Measurements from ENCODE around the gene ORAI2.
"Not testable (repeated sequence)": the region's sequence is repeated elsewhere in the genome, so short reads cannot be mapped to it uniquely, and the experiment has no call there.

The ORAI2 gene

GRCh38 chr7:102433219-102434038 lies at the start of gene ORAI2:
TSS of gene ORAI2 (plus strand) at chr7:102433575. CDS start at chr7:102438957, 5,382 bp downstream.
- DNase-seq (ENCODE audit: low spot score): peak; percentile 75

GRCh38 chr7:102387064-102387463 lies 46.3 kb upstream of the ORAI2 start:
- no peak for DNase-seq (ENCODE audit: low spot score)

DNA sequence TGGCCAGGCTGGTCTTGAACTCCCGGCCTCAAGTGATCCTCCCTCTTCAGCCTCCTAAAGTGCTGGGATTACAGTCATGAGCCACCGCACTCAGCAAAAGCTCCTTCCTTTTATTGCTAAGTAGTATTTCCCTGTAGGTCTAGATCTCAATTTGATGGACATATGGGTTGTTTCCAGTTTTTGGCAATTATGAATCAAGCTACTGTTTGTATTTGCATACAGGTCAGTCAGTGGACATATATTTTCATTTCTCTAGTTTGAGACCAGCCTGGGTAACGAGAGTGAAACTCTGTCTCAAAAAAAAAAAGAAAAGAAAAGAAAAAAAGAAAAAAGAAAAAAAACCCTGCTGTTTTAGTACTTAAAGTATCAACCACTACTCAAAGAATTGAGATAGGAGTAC lies 43.6 kb upstream of the ORAI2 start:
- no peak for DNase-seq (ENCODE audit: low spot score)

DNA sequence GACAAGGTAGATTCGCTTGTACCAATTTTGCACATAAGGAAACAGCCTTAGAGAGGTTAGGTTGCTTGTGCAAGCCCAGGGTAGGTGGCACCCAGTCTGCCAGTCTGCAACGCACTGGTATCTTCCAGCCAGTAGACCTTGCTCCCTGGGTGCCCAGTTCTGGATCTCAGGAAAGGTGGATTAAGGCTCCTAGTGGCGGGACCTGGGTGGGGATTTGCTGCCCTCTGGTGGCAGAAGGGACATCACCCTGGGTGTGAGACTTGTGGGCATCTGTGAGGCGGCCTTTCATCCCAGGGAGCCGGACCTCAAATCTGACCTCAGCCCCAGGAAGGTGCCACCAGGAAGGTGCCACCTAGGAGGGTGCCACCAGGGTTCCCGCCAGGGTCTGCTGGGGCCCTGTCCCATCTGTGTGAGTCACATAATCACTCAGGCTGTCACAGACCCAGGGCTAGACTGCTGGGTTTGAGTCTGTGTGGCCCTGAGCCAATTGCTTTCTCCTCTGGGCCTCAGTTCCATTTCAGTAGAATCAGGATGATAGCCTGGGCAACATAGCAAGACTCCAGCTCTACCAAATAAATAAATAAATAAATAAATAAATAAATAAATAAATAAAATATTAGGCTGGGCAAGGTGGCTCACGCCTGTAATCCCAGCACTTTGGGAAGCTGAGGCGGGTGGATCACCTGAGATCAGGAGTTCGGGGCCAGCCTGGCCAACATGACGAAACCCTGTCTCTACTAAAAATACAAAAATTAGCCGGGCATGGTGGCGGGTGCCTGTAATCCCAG lies 42.5 kb upstream of the ORAI2 start:
- peak; percentile 82 for DNase-seq (ENCODE audit: low spot score)

GRCh38 chr7:102392330-102392729 lies 41.0 kb upstream of the ORAI2 start:
- DNase-seq (ENCODE audit: low spot score): no peak

GRCh38 chr7:102393467-102393866 lies 39.9 kb upstream of the ORAI2 start:
- peak; percentile 31 for DNase-seq (ENCODE audit: low spot score)

DNA sequence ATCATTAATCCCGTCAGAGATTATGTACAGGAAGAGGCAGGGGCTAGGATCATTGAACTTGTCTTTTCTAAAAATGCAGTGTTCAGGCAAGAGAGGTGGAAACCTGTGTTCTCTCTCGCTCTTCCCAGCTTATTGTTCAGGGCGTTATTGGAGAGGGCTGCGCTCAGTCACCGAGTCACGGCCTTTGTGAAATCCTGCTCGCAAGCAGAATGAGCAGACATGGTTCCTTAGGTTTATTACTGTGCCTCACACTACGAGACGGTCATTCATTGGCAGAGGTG lies 37.8 kb upstream of the ORAI2 start:
- no peak for DNase-seq (ENCODE audit: low spot score)

DNA sequence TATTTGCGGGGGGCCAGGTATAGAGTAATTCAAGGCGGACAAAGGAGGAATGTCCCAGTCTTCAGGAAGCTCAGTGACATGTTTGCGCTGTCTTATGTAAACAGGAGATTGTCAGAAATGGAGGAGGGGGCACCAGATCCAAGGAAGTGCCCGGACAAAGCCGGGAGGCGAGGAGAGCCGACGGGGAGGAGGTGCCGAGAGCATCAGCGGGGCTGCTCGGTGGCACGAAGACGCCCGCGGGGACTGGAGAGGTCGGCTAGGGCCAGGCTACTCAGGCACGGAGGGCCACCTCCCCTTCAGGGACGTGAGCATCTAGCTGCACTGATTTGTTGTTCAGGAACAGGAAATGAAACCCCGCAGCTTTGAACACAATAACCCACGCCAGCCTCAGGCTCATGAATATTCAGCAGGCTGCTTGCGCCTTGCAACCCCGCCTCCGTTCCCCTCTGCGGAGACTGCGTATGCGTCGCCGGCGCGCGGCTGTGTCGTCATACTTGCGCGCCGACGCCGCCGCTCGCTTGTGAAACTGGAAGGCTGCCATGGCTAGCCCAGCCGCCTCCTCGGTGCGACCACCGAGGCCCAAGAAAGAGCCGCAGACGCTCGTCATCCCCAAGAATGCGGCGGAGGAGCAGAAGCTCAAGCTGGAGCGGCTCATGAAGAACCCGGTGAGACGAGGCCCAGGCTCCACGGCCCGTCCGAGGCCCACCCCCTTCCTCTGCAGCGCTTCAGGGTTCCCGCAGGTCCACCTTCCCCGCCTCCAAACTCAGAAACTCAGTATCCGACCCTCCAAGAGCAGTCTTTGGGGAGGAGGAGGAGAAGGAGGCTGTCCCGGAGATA lies 37.3 kb upstream of the ORAI2 start, which contains the start of gene PRKRIP1:
TSS of gene PRKRIP1 (plus strand) at position 491 of the 837 bp plus-strand sequence. CDS start at position 540, 49 bp downstream.
- peak; percentile 96 for DNase-seq (ENCODE audit: low spot score)

GRCh38 chr7:102396710-102397019 lies 36.7 kb upstream of the ORAI2 start:
- no peak for DNase-seq (ENCODE audit: low spot score)

DNA sequence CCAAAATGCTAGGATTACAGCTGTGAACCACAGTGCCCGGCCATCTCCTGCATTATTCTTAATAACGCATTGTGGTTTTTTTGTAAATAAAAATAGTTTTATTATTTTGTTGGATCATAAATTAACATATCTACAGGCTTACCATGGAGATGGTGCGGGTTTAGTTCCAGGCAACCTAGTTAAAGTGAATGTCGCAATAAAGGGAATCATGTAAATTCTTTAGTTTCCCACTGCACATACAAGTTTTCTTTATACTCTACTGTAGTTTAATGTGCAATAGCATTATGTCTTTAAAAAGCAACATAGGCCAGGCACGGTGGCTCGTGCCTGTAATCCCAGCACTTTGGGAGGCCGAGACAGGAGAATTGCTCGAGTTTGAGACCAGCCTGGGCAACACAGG lies 34.8 kb upstream of the ORAI2 start:
- no peak for DNase-seq (ENCODE audit: low spot score)

DNA sequence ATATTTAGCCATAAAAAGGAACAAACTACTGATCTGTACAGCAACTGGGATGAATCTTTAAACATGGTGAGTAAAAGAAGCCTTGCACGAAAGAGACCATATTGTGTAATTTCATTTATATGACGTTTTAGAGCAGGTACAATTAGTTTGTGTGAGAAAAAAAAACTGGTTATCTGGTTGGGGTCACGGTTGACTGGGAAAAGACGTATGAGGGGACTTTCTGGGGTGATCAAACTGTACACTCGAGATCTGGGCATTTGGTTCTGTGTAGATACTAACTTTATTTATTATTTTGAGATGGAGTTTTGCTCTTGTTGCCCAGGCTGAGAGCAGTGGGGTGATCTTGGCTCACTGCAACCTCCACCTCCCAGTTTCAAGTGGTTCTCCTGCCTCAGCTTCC lies 33.0 kb upstream of the ORAI2 start:
- no peak for DNase-seq (ENCODE audit: low spot score)

DNA sequence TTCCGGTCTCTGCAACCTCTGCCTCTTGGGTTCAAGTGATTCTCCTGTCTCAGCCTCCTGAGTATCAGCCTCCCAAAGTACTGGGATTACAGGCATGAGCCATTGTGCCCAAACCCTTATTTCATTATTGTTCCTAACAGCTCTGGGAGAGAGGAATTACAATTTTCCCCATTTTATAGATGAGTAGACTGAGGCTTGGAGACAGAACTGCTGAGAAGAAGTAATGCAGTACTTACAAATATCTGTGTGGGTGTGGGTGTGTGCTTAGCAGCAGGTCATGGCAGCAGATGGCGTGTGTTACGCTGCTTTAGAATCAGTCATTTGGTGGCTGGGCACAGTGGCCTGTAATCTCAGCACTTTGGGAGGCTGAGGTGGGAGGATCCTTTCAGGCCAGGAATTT lies 29.8 kb upstream of the ORAI2 start:
- DNase-seq (ENCODE audit: low spot score): no peak

DNA sequence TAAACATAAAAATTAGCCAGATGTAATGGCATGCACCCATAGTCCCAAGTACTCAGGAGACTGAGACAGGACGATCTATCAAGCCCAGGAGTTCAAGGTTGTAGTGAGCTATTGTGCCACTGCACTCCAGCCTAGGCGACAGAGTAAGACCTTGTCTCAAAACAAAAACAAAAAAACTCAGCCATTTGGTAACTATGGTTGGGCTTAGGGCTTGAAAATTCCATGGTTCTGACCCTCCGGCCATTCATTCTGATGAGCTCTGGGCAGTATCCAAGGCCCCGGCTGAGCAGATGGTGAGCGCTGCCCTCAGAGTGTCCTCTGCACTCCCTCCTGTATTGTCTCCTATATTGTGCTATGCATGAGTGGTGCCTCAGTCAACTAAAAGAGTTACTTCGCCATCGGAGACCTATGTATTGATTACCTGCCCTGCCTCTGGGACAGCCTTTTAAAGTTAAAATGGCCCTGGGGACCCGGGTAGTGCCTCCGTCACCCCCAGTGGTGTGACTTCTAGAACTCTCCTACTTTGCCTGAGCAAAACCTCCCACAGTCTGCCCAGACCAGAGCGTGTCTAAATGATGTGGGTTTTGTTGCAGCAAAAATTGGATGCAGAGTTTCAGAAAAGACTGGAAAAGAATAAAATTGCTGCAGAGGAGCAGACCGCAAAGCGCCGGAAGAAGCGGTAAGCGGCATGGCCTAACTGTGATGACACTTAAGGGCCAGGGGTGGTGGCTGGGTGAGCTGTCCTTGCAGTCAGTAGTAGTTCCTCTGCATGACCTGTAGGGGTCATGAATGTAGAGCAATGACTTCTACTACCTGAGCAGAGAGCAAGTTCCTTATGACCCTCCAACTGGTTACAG lies 29.1 kb upstream of the ORAI2 start:
- peak; percentile 80 for DNase-seq (ENCODE audit: low spot score)

GRCh38 chr7:102404862-102405188 lies 28.6 kb upstream of the ORAI2 start:
- not testable (repeated sequence) for DNase-seq (ENCODE audit: low spot score)

DNA sequence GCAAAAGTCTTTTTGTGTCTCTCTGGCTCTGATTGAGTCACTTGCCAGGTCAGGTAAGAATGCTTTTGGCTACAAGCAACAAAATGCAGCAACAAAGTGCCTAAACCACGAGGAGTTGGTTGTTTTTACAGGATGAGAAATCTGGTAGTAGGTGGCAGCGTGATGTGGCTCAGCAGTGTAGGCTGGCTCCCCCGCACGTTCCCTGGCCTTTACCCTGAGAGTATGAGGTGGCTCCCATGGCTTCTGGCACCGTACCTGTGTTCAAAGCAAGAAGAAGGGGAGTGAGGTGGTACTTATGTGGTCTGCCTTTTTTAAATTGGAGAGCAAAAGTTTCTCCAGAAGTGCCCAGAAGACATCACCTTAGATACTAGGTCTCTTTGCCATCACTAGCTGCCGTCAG lies 25.5 kb upstream of the ORAI2 start:
- peak; percentile 3 for DNase-seq (ENCODE audit: low spot score)

DNA sequence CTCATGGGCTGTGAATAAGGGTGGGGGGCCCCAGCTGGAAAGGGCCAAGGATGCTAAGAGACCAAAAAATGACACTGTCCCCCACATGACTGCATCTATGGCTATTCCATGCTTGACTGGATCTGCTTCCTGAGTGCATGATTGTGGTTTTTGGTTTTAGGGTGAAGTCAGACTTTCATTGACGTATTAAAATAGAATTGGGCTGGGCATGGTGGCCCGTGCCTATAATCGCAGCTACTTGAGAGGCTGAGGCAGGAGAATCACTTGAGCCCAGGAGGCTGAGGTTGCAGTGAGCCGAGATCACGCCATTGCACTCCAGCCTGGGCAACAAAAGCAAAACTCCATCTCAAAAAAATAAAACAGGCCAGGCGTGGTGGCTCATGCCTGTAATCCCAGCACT lies 24.8 kb upstream of the ORAI2 start:
- peak; percentile 61 for DNase-seq (ENCODE audit: low spot score)

GRCh38 chr7:102409340-102409739 lies 24.0 kb upstream of the ORAI2 start:
- no peak for DNase-seq (ENCODE audit: low spot score)

DNA sequence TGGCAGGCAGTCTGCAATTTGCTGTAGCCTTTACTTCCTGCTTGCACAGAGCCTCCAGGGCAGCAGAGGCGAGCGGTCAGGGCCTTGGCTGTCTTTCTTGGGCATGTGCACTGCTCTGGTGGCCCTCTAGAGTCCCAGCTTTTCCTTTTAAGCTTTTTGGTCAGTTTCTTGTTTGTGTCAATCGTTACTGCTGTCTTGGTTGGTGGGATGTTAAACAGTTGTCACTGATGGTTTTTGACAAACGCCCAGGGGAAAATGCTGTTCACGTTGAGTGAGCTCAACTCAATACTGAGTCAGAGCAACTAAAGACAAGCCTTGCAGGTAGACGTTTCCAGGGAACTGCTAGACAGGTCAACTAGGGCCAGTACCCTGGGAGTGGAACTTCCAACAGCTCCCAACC lies 23.3 kb upstream of the ORAI2 start:
- peak; percentile 29 for DNase-seq (ENCODE audit: low spot score)

GRCh38 chr7:102410918-102411317 lies 22.5 kb upstream of the ORAI2 start:
- DNase-seq (ENCODE audit: low spot score): no peak

GRCh38 chr7:102412548-102412947 lies 20.8 kb upstream of the ORAI2 start:
- peak; percentile 15 for DNase-seq (ENCODE audit: low spot score)

DNA sequence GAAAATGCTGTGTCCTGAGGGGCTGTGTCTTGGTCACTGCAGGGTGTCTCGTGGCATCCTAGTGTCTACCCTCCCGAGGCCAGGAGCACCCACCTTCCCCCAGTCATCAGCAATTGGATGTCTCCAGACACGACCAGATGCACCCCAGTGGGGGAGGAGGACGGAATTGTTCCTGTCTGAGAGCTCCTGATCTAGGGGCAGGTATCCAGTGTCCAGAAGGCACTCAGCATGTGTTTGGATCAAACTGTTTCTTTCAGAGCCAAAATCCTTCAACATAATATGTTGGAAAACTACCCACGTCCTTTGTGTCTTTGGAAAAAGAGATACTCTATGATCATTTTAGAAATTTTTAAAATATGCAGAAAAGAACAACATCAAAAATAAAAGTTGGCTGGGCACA lies 20.3 kb upstream of the ORAI2 start:
- DNase-seq (ENCODE audit: low spot score): no peak

- DNase-seq (ENCODE audit: low spot score): no peak
Observed at GRCh38 chr7:102413611-102414010, 19.8 kb upstream of the ORAI2 start.
